ENCODE measurements around the gene NBEA.

DNA sequence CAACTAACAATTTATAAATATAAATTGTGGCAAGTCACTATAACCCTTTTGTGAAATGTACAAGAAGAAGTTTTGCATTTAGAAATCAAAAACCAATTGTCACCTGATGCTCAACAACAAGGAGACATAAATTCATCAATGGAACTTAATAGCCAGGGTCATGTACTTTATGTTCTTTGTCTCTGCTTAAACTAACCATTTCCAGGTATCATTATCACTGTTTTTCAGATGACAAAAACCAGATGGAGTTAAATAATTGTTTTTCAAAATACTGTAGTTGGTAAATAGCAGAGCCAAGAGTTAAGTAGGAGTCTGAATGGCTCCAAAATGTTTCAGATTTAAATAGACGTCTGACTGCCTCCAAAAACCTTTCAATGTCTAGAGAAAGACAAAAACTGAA lies 606.7 kb downstream of the NBEA start:
- TF ChIP-seq ZNF274 (IDR thresholded peaks at IDR 0.05; ENCODE audit: low read depth, low read length) (no peak), SUZ12 (IDR thresholded peaks at IDR 0.05; ENCODE audit: extremely low read depth, insufficient read depth, insufficient read length) (no peak)

All from NT2/D1 (cell line).